GM12878 (cell line): Measurements from ENCODE around the gene ARL3. TPM values are rescaled to one million over a fixed set of nuclear protein-coding genes. Genes with fewer than 3 reads are reported as not detected.

ENCODE experiments used
- CEBPB ChIP-seq, 2 experiments: fragments of 150-350 bp in 1 of 2; IDR thresholded peaks; 2 replicates each; pipeline ENCODE4 v1.6.1; 2012 to 2014; ENCODE audit warnings: low read depth in 2 of 2, low read length in 2 of 2, borderline replicate concordance in 1 of 2, inconsistent platforms in 1 of 2
- CTCF ChIP-seq, 3 experiments: IDR thresholded peaks in 2 of 3; conservative IDR thresholded peaks in 1 of 3; 2 replicates each; pipeline ENCODE4 v1.5.1; 2011; ENCODE audit warnings: low read depth in 3 of 3, low read length in 3 of 3, mild to moderate bottlenecking in 3 of 3, control low read depth in 2 of 3, moderate library complexity in 2 of 3, inconsistent platforms in 1 of 3, mixed read lengths in 1 of 3; ENCODE audit not compliant: control insufficient read depth in 2 of 3, insufficient read depth in 1 of 3; ENCODE audit errors: extremely low read depth in 1 of 3
- ZBTB33 ChIP-seq: fragments of 450-650 bp; IDR thresholded peaks from 2 replicates; pipeline ENCODE4 v1.6.1; 2017; ENCODE audit warnings: mild to moderate bottlenecking
- ZNF207 ChIP-seq: fragments of 450-650 bp; IDR thresholded peaks from 2 replicates; pipeline ENCODE4 v1.6.1; 2014; ENCODE audit warnings: antibody characterized with exemption, mild to moderate bottlenecking, borderline replicate concordance
- polyA plus RNA-seq, 11 experiments: library from polyadenylated mRNA; depleted of rRNA in 4 of 11; unstranded in 6 of 11; stranded (reverse) in 5 of 11; fragments of >200 nt; fragmentation: Nextera tagmentation in 4 of 11; fragmentation: Illumina TruSeq in 1 of 11; extraction: Ambion mirVana in 4 of 11; extraction: Trizol in 1 of 11; gene quantifications; 1 replicate in 1 of 11; 2 replicates in 10 of 11; pipeline versions ENCODE4 v1.2.1 to v1.2.3, GENCODE V29; 2011 to 2016; ENCODE audit warnings: inconsistent platforms in 2 of 11, missing spikeins in 2 of 11, low read depth in 1 of 11
- total RNA-seq, 4 experiments: library from RNA; depleted of rRNA in 3 of 4; stranded (reverse); fragments of >200 nt in 3 of 4; fragmentation: Illumina TruSeq in 1 of 4; extraction: Trizol in 1 of 4; gene quantifications; 2 replicates each; pipeline versions ENCODE4 v1.2.1 to v1.2.3, GENCODE V29; 2013 to 2021

Gene ARL3
- total and polyA plus RNA-seq, 10 of the 15 experiments (the other 5 are each of a cell fraction or from before 2014, with no cell fraction given) = 4.9 to 26.1 (median 11.0) TPM

GRCh38 chr10:102644646-102645387 lies 69.4 kb downstream of the ARL3 start (continued):
- TF ChIP-seq CEBPB (IDR thresholded peaks at IDR 0.05; ENCODE audit: borderline replicate concordance in 1 of 2, low read depth in 2 of 2, low read length in 2 of 2) = no peak
- TF ChIP-seq ZNF207 = peak; percentile 68; the same call in 1 of the 2 replicates
- peak; percentile 55 to 71 (median 64) for TF ChIP-seq CTCF (IDR thresholded peaks at IDR 0.05 in 2 of 3, conservative IDR thresholded peaks at IDR 0.05 in 1 of 3; ENCODE audit: control insufficient read depth in 2 of 3, extremely low read depth in 1 of 3, insufficient read depth in 1 of 3, low read depth in 3 of 3, low read length in 3 of 3)
- no peak for TF ChIP-seq ZBTB33
